ENCODE data around the gene CHKB.

DNA sequence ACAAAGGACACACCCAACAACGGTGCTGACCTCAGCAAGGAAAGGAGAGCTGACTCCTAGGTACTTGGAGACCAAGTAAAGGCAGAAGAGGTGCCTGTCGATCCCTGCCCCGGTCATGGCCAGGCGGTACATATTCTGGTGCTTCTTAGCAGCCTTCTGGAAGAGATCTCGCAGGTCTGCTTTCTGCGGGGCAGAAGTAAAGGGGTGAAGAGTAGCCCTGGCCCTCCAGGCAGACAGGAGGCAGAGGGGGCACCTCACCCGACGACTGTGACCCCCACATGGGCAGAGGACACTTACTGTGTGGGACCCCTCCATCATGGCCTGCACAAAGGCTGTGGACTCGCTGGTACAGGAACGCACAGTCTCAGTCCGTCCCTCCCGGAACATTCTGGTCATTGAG, 11.8 kb downstream of the CHKB start:
- TF ChIP-seq, protein P1, sequence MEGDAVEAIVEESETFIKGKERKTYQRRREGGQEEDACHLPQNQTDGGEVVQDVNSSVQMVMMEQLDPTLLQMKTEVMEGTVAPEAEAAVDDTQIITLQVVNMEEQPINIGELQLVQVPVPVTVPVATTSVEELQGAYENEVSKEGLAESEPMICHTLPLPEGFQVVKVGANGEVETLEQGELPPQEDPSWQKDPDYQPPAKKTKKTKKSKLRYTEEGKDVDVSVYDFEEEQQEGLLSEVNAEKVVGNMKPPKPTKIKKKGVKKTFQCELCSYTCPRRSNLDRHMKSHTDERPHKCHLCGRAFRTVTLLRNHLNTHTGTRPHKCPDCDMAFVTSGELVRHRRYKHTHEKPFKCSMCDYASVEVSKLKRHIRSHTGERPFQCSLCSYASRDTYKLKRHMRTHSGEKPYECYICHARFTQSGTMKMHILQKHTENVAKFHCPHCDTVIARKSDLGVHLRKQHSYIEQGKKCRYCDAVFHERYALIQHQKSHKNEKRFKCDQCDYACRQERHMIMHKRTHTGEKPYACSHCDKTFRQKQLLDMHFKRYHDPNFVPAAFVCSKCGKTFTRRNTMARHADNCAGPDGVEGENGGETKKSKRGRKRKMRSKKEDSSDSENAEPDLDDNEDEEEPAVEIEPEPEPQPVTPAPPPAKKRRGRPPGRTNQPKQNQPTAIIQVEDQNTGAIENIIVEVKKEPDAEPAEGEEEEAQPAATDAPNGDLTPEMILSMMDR (IDR thresholded peaks at IDR 0.05), result no peak
- TF ChIP-seq POLR2A (IDR thresholded peaks at IDR 0.05; ENCODE audit: low read depth), result no peak
- no peak for TF ChIP-seq EP300 (IDR thresholded peaks at IDR 0.05)
- no peak for TF ChIP-seq POLR2AphosphoS5 (IDR thresholded peaks at IDR 0.05)

All from esophagus muscularis mucosa (tissue), 4 donors.